GM19328 (cell line): Measurements from ENCODE around the gene CATSPERZ.
A peak's percentile ranks its signal among the peaks of the same experiment; 100 is the strongest.

Experiments
- ATAC-seq: cut with Tn5 transposase; IDR thresholded peaks from one replicate; pipeline ENCODE4 v1.9.1; 2021; ENCODE audit warnings: mild to moderate bottlenecking, moderate library complexity; ENCODE audit not compliant: unreplicated experiment

CATSPERZ gene

GRCh38 chr11:64339286-64339685 lies 39.1 kb downstream of the CATSPERZ start:
- no peak for ATAC-seq

- ATAC-seq: peak; percentile 49
Observed at GRCh38 chr11:64339754-64340408, 39.7 kb downstream of the CATSPERZ start, which contains the start of gene CCDC88B. Gene CCDC88B (plus strand): TSS chr11:64340204. CDS start chr11:64340267, 63 bp downstream.

- ATAC-seq: no peak
Observed at GRCh38 chr11:64340671-64341335, 40.6 kb downstream of the CATSPERZ start.

- ATAC-seq: no peak
Observed at GRCh38 chr11:64341429-64341828, 41.3 kb downstream of the CATSPERZ start.

- no peak for ATAC-seq
Observed at GRCh38 chr11:64341851-64342791, 42.0 kb downstream of the CATSPERZ start.

GRCh38 chr11:64342869-64343745 lies 42.9 kb downstream of the CATSPERZ start:
- ATAC-seq: no peak

GRCh38 chr11:64343767-64344559 lies 43.8 kb downstream of the CATSPERZ start:
- no peak for ATAC-seq

- no peak for ATAC-seq
Observed at GRCh38 chr11:64344787-64345186, 44.6 kb downstream of the CATSPERZ start.

- ATAC-seq: no peak
Observed at GRCh38 chr11:64347193-64347867, 47.2 kb downstream of the CATSPERZ start.

- ATAC-seq: no peak
Observed at GRCh38 chr11:64348383-64349024, 48.3 kb downstream of the CATSPERZ start.

- ATAC-seq: no peak
Observed at GRCh38 chr11:64349025-64349387, 48.8 kb downstream of the CATSPERZ start.

GRCh38 chr11:64349404-64349803 lies 49.2 kb downstream of the CATSPERZ start:
- no peak for ATAC-seq

GRCh38 chr11:64351136-64351631 lies 51.0 kb downstream of the CATSPERZ start:
- no peak for ATAC-seq

- ATAC-seq: no peak
Observed at GRCh38 chr11:64352099-64352994, 52.2 kb downstream of the CATSPERZ start.

- ATAC-seq: no peak
Observed at GRCh38 chr11:64352995-64353714, 53.0 kb downstream of the CATSPERZ start.

GRCh38 chr11:64353715-64354506 lies 53.8 kb downstream of the CATSPERZ start:
- ATAC-seq: no peak
